HEK293T (cell line): ENCODE results near the gene SEPTIN1.

Source experiments
- CTCF ChIA-PET: fragments of 350-600 bp; formaldehyde crosslinking; extraction: SDS; loops from one replicate; lab custom pipeline; 2021; ENCODE audit warnings: antibody characterized with exemption, inconsistent platforms; lab: Yijun Ruan, JAX
- POLR2A ChIA-PET: fragments of 350-600 bp; formaldehyde crosslinking; extraction: SDS; loops from one replicate; lab custom pipeline; 2020; ENCODE audit warnings: antibody characterized with exemption, inconsistent platforms; lab: Yijun Ruan, JAX
- DNase-seq: peaks from one replicate; pipeline ENCODE4 v3.0.0; 2012; ENCODE audit warnings: mixed read lengths; ENCODE audit errors: extremely low spot score
- ARNT ChIP-seq: fragments of 450-650 bp; IDR thresholded peaks from 2 replicates; pipeline ENCODE4 v1.6.1; 2017; ENCODE audit warnings: mild to moderate bottlenecking
- BHLHE40 ChIP-seq: fragments of 450-650 bp; IDR thresholded peaks from 2 replicates; pipeline ENCODE4 v1.6.1; 2016; ENCODE audit warnings: mild to moderate bottlenecking, moderate library complexity, borderline replicate concordance
- CTBP1 ChIP-seq: fragments of 450-650 bp; IDR thresholded peaks from 2 replicates; pipeline ENCODE4 v1.6.1; 2016; ENCODE audit warnings: borderline replicate concordance
- ELF4 ChIP-seq: fragments of 450-650 bp; IDR thresholded peaks from 2 replicates; pipeline ENCODE4 v1.6.1; 2017; ENCODE audit warnings: antibody characterized with exemption
- FOXA1 ChIP-seq: fragments of 450-650 bp; IDR thresholded peaks from 2 replicates; pipeline ENCODE4 v1.6.1; 2016; ENCODE audit warnings: mild to moderate bottlenecking
- FOXK2 ChIP-seq: fragments of 450-650 bp; IDR thresholded peaks from 2 replicates; pipeline ENCODE4 v1.6.1; 2016; ENCODE audit warnings: mild to moderate bottlenecking
- FOXM1 ChIP-seq: fragments of 450-650 bp; IDR thresholded peaks from 2 replicates; pipeline ENCODE4 v1.6.1; 2017; ENCODE audit warnings: mild to moderate bottlenecking, borderline replicate concordance
- HDGF ChIP-seq: fragments of 450-650 bp; IDR thresholded peaks from 2 replicates; pipeline ENCODE4 v1.6.1; 2017; ENCODE audit warnings: antibody characterized with exemption, borderline replicate concordance
- L3MBTL2 ChIP-seq: fragments of 450-650 bp; conservative IDR thresholded peaks from 2 replicates; pipeline ENCODE4 v1.6.1; 2016; ENCODE audit warnings: mild to moderate bottlenecking
- LEF1 ChIP-seq: fragments of 450-650 bp; IDR thresholded peaks from 2 replicates; pipeline ENCODE4 v1.6.1; 2017; ENCODE audit warnings: mild to moderate bottlenecking, borderline replicate concordance
- NFRKB ChIP-seq: fragments of 450-650 bp; IDR thresholded peaks from 2 replicates; pipeline ENCODE4 v1.6.1; 2016; ENCODE audit warnings: mild to moderate bottlenecking, moderate library complexity
- PKNOX1 ChIP-seq: fragments of 450-650 bp; IDR thresholded peaks from 2 replicates; pipeline ENCODE4 v1.6.1; 2016
- SP1 ChIP-seq: fragments of 450-650 bp; IDR thresholded peaks from 2 replicates; pipeline ENCODE4 v1.6.1; 2017
- SUZ12 ChIP-seq: fragments of 450-650 bp; IDR thresholded peaks from 2 replicates; pipeline ENCODE4 v1.6.1; 2016; ENCODE audit warnings: mild to moderate bottlenecking
- TARDBP ChIP-seq: fragments of 450-650 bp; IDR thresholded peaks from 2 replicates; pipeline ENCODE4 v1.6.1; 2016
- ZNF384 ChIP-seq: fragments of 450-650 bp; IDR thresholded peaks from 2 replicates; pipeline ENCODE4 v1.6.1; 2016

SEPTIN1 gene

GRCh38 chr16:30353438-30354129 is 28.8 kb downstream of the SEPTIN1 start:
- ChIA-PET CTCF (interaction anchor here (3.1 kb wide), 1 partner anchor 18 kb away, joined by 10 read pairs; no protein-coding TSS in a partner anchor), POLR2A (interaction anchor here (0.6 to 7.6 kb wide), 11 partner anchors 7 to 345 kb away, joined by 3 to 95 read pairs (median 5); partner anchors contain the start of genes MAPK3, SRCAP, TBC1D10B and ZNF771)
- no peak for DNase-seq
- no peak for TF ChIP-seq FOXA1
- no peak for TF ChIP-seq BHLHE40
- no peak for TF ChIP-seq ZNF384
- no peak for TF ChIP-seq LEF1
- no peak for TF ChIP-seq NFRKB
- no peak for TF ChIP-seq ELF4
- TF ChIP-seq L3MBTL2: no peak
- no peak for TF ChIP-seq FOXM1
- TF ChIP-seq CTBP1: no peak
- TF ChIP-seq SP1: no peak
- no peak for TF ChIP-seq TARDBP
- no peak for TF ChIP-seq FOXK2
- no peak for TF ChIP-seq HDGF
- no peak for TF ChIP-seq SUZ12
- no peak for TF ChIP-seq PKNOX1
- no peak for TF ChIP-seq ARNT

- POLR2A ChIA-PET: interaction anchor here (0.9 to 2.9 kb wide), 2 partner anchors 17 to 55 kb away, joined by 3 to 10 read pairs; partner anchors contain the start of gene ZNF771
- no peak for DNase-seq
- no peak for TF ChIP-seq SUZ12
- TF ChIP-seq HDGF: no peak
- TF ChIP-seq NFRKB: no peak
- no peak for TF ChIP-seq SP1
- no peak for TF ChIP-seq FOXA1
- TF ChIP-seq CTBP1: no peak
- TF ChIP-seq L3MBTL2: no peak
- no peak for TF ChIP-seq TARDBP
- TF ChIP-seq LEF1: no peak
- no peak for TF ChIP-seq ARNT
- CTCF ChIA-PET: interaction anchor here (3.1 kb wide), 1 partner anchor 19 kb away, joined by 10 read pairs; no protein-coding TSS in a partner anchor
Measured at GRCh38 chr16:30352488-30353401, 29.6 kb downstream of the SEPTIN1 start.

GRCh38 chr16:30351586-30352419 is 30.6 kb downstream of the SEPTIN1 start:
- no peak for TF ChIP-seq L3MBTL2
- TF ChIP-seq ZNF384: no peak
- TF ChIP-seq ARNT: no peak
- no peak for TF ChIP-seq PKNOX1
- TF ChIP-seq HDGF: no peak
- no peak for TF ChIP-seq SP1
- TF ChIP-seq ELF4: no peak
- TF ChIP-seq TARDBP: no peak
- no peak for TF ChIP-seq SUZ12
- TF ChIP-seq NFRKB: no peak
- TF ChIP-seq FOXA1: no peak
- TF ChIP-seq BHLHE40: no peak
- TF ChIP-seq FOXK2: no peak
- TF ChIP-seq LEF1: no peak
- no peak for TF ChIP-seq CTBP1
- POLR2A ChIA-PET: interaction anchor here (0.8 to 1.2 kb wide), 2 partner anchors 56 to 220 kb away, joined by 3 to 4 read pairs; partner anchors contain the start of genes ZNF688 and ZNF771
- no peak for DNase-seq
- CTCF ChIA-PET: no interaction called here

- ChIA-PET CTCF (no interaction called here), POLR2A (interaction anchor here (0.7 to 1.2 kb wide), 3 partner anchors 16 to 57 kb away, joined by 3 to 4 read pairs (median 3); partner anchors contain the start of gene ZNF771)
- no peak for TF ChIP-seq FOXK2
- TF ChIP-seq HDGF: no peak
- no peak for TF ChIP-seq ELF4
- no peak for TF ChIP-seq LEF1
- TF ChIP-seq FOXA1: no peak
- TF ChIP-seq TARDBP: no peak
- TF ChIP-seq L3MBTL2: no peak
- no peak for TF ChIP-seq NFRKB
- TF ChIP-seq BHLHE40: no peak
- no peak for TF ChIP-seq PKNOX1
- no peak for TF ChIP-seq CTBP1
- DNase-seq: no peak
Measured at GRCh38 chr16:30351001-30351441, 31.3 kb downstream of the SEPTIN1 start.
